GM21786 (cell line): ENCODE data around the gene DICER1.
"Not testable (repeated sequence)": the region's sequence is repeated elsewhere in the genome, so short reads cannot be mapped to it uniquely, and the experiment has no call there.

ENCODE experiments used
- ATAC-seq: cut with Tn5 transposase; IDR thresholded peaks from one replicate; pipeline ENCODE4 v1.9.1; 2021; ENCODE audit not compliant: unreplicated experiment

Gene DICER1

DNA sequence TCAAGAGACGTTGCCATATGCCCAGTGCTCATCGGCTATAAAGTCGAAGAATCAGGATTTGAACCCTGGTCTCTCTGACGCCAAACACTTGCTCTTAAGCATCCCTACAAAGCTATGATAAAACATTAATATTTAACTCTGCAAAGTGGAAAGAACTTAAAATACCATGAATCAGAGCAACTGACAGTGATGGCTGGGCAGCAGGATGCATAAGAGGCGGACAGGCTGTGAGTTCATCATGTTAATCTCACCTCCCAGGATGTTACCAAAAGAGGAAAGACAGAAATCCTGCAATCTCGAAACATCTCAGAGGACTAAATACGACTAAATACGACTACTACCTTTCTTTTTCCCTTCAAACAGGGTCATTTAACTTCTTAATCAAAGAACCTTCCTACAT is 5.8 kb downstream of the DICER1 start:
- ATAC-seq = no peak

DNA sequence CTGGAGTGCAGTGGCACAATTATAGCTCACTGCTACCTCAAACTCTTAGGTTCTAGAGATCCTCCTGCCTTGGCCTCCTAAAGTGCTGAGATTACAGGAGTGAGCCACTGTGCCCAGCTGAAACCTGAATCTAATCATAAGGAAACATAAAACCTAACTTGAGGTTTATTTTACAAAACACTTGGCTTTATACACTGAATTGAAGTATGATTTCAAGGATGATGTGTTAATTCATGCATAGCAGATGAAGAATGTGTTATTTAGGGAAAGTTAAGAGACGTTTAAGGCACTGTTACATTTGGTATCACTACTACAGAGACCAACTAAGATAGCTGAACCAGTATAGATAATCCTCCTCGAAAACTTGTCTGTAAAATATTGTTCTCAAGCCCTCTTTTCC is 6.4 kb downstream of the DICER1 start:
- no peak for ATAC-seq

DNA sequence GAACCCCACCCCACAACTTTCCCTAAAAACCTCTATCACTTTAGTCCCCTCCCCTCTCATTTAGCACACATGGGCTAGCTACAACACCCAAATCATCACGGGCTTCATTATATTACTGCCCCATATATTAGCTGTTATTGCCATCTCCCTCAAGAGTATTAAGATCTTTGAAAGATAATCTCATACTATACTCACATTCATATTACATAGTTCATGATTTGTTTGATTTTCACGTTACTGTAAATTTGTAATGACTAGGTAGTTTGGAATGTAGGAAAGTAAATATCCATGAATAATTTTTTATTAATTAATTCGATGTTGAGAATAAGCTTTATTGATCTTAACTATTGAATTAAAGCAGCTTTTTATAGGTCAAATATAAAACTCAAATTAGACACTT is 7.9 kb downstream of the DICER1 start:
- ATAC-seq = no peak

DNA sequence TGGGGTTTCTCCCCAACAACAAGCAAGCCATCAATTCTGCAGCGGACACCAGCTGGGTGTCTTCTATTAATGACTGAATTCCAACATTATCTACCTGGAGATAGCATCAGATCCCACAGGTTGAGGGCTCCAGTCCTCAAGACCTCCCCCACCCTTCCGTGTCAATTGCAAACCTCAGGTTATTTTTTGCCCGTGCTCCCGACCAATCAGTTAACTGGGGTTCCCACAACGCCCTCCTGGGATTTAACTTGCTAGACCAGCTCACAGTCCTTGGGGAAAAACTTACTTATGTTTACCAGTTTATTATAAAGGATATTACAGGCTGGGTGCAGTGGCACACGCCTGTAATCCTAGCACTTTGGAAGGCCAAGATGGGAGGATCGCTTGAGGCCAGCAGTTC is 9.7 kb downstream of the DICER1 start:
- no peak for ATAC-seq

DNA sequence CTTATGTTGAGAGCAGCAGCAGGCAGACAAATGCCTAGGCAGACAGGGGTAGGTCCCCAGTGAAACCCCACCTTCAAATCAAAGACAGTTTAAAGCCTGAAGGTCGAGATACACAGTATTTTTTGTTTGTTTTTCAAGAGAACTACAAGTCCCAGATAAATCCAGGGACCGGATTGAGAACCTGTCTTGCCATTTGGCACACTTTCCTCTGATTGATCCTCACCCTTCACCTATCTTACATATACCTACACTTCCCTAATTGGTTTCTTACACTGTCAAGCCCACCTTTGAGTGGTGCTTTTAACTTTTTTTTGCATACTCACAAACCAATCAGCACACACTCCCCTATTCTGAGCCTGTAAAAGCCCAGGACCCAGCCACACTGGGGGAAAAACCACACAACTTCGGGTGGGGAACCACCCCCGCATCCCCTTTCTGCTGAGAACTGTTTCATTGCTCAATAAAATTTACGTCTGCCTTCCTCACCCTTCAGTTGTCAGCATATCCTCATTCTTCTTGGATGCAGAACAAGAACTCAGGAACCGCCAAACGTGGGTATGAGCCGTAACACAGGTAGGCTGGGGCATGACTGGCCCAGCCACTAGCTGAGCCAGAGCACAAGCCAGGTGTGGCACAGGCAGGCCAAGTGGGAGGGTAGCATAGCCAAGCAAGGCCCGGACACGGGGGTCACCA is 11.1 kb downstream of the DICER1 start:
- no peak for ATAC-seq

DNA sequence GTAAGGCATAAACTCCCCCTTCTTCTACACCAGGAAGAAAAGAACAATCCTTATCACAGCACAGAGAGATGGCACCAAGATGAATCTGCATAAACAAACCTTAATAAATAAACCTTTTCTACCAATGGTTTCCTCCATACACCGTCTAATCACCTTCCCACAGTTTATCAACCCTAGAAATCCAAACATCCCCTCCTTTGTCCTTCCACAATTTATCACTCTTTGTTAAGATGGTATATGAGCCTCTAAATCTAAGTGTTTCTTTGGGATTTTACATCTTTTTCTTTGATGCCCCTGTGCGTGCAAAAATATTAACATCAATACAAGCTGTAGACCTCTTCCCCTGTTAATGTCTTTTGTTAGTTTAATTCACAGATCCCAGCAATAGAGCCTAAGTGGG is 12.5 kb downstream of the DICER1 start:
- ATAC-seq = no peak

DNA sequence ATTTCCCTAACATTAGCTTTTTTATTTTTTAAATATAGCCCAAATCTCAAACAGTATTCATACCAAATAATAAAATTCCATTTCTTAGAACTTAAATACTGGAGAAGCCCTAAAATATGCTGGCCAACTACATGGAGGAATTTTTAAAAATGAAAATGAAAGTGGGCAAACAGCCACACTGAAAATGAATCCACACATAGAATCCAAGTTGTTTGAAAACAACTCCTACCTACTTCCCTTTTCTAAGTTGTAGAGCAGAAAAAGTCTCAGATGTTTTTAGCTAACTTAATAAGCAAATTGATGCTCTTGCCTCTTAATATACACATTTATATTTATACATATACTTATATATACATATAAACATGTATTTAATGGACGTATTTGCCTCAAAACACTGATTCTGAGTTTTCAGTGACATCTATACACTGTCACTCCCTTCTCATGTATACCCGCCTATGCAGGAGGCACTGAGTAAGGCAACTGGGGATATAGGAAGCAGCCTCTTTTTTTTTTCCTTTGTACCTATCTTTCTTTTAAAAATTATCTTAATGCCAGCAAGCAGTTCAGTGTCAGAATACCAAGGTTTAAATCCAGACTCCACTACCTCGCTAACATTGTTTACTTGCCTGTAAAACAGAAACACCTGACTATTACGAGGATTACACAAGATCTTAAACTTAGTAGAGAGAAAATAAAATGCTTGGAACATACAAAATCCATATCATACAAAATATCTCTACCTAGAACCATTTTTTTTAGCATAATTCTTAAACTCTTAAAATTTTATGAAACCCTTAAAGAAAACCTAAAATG is 13.3 kb downstream of the DICER1 start:
- ATAC-seq = no peak

DNA sequence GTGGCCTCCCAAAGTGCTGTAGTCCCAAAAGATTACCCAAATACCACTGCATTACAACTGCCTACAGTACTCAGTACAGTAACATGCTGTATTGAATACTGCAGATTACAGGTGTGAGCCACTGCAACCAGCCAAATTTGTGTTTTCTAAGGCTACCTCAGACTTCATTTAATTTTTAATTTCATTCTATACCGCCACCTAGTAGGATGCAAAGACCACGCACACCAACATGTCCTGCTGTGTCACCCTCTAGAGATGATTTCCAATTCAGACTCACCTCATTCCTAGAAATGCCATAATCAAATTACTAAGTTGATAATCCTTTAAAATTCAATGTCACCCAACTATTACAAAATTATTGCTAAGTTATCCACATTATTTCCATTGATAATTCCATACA is 15.1 kb downstream of the DICER1 start:
- no peak for ATAC-seq

DNA sequence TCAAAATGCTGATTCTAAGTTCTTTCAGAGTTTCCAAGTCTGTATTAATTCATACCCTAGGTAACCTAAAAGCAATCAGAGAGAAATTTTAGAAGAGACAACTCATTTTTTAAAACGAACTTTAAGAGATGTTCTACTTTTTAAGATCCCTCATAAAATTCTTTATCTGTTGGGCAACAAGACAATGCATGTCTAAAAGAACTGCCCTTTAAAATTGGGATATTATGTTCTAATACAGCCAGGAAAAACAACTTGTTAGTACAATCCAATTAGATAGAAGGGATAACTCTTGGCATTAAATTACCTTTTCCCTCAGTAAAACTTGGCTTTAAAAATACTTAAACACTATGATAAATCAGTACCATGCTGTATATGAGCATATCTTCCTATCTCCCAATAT is 15.6 kb downstream of the DICER1 start:
- ATAC-seq = no peak

DNA sequence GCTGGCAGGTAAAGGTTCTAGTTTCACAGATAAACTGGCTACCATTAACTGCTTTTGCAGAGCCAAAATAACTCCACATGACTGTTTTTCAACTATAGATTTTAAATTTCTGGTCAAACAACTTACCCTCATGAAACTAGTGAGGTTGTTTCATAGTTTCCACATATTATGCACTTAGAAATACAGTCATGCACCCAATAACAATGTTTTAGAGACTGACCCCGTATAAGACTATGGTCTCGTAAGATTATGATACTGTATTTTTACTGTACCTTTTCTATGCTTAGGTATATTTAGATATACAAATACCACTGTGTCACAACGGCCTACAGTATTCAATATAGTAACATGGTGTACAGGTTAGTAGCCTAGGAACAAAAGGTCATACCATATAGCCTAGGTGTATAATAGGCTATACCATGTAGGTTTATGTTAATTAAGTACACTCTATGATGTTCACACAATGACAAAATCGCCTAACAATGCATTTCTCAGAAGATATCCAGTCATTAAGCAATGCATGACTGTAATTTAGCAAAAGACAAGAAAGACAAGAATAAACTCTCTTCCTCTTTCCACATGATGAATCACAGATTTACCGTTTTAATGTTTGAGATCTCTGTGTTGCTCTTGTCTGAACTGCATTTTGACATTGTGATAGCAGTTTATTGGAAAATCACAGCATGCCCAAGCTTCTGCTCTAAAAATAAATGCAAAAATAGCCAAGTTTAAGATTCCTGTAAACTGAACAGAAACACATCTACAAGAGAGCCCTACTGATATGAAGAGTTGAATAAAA is 17.1 kb downstream of the DICER1 start:
- ATAC-seq = peak; percentile 38

DNA sequence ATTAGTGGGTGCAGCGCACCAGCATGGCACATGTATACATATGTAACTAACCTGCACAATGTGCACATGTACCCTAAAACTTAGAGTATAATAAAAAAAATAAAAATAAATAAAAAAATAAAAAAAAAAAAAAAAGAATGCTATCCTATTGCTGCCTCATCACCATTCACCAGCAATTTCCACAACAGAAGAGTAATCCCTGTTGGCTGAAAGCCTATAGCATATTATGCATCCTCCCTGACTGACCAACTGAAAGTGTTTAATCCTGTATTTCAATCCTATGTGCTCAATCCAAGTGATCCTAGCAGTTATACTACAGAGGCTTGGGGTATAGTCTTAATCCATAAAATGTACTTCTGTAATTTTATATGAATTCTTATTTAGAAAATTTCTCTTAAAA is 18.5 kb downstream of the DICER1 start:
- no peak for ATAC-seq

DNA sequence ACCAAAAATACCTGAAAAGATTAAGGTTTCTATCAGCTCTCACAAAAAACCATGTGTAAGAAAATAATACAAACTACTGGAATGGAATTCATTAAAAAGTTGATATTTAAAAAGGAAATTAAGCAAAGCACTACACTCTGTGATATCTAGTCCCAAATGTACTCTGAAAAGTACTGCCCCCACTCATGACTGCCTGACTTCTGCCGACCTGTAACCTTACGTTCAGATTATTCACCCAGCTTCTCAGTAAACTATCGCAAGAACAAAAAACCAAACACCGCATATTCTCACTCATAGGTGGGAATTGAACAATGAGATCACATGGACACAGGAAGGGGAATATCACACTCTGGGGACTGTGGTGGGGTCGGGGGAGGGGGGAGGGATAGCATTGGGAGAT is 18.9 kb downstream of the DICER1 start:
- ATAC-seq = not testable (repeated sequence)

DNA sequence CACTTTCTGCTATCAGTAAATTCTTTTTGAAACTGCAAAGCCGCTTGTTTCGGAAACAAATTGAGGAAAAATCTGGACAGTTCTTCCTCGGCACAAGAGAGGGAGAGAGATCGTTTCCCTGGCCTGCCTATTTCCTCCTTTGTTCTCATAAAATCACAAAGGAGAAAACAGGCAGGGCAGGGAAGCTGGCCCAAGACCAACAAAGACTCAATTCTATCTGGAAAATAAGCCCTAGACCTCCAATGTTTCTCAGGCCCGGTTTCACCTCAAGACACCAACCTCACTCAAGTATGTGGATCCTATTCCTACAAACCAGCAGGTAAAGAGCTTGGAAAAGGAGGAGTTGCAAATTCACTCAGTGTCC is 19.5 kb downstream of the DICER1 start:
- ATAC-seq = no peak

DNA sequence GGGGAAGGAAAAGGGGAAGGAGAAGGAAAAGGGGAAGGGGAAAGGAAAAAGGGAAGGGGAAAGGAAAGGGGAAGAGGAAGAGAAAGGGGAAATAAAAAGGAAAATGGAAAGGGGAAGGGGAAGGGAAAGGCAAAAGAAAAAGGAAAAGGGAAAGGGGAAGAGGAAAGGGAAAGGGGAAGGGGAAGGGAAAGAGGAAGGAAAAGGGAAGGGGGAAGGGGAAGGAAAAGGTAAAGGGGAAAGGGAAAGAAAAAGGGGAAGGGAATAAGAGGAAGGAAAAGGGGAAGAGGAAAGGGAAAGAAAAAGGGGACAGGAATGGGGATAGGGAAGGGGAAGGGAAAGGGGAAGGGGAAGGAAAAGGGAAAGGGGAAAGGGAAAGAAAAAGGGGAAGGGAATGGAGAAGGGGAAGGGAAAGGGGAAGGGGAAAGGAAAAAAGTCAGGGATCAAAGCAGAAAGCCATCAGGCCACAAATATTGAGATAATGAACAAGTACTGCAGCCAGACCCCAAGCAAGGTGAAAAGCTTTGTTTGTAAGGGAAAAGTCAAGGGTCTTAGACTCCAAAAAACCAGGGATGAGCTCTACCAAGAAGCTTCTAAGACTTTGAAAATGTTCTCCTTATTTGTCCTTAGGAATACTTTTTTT is 20.0 kb downstream of the DICER1 start:
- no peak for ATAC-seq

DNA sequence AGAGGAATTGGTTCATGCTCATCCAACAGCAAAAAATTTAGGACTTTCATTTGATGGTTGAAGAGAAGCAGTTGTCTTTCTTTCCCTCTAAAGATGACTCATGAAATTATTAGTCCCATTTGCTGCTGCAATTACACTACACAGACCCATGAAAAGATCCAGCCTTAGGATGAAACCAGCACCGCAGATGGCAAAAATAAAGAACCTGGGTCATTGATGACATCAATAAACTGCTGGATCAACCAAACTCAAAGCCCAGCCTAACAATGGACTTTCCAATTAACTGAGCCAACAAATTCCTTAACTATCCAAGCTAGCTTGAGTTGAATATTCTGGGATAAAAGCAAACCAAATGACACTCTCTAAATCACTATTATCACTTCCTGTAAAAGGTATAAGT is 20.7 kb downstream of the DICER1 start:
- no peak for ATAC-seq

DNA sequence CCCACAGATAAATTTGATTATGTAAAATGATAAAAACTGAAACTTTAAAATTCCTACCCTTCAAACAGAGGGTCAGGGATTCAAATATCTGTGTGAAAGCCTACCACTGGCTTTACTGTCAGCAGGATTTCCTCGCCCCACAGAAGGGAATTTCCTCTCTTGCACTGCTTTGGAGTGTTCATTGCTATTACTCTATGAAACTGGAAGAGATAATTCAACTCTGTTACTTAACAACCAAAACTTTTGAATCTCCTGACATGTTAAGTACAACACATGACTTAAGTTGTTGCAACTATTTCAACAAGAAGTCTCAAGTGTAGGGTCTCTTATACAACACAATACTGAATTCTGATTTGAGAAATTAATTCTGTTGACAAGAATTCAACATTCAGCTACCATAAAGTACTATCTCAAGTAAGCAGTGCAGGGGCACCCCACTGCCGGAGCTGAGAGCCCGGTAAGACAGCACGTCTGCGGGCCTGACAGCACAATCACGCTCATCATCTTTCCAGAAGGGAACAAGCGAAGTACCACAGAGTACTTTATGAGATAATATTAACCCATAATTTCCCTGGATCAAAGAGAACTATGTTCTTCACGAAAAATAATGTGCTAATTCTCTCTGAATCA is 22.9 kb downstream of the DICER1 start:
- peak; percentile 58 for ATAC-seq

DNA sequence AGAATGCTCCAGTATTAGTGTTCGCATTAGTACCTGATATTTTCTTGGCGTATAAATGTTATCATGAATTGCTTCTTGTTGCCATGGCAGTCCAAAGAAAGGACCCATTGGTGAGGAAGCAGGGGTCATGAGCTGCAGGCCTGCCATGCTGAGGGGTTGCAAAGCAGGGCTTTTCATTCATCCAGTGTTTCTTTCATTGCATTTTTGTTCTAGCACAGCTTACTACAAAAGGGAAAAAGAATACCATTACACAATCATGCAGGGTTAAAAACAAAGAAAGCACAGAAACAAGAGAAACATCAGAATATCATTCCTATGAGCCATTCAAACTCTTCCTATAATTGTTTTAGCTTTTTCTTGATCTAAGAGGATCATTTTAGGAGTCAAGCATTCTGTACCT is 24.0 kb downstream of the DICER1 start:
- no peak for ATAC-seq

DNA sequence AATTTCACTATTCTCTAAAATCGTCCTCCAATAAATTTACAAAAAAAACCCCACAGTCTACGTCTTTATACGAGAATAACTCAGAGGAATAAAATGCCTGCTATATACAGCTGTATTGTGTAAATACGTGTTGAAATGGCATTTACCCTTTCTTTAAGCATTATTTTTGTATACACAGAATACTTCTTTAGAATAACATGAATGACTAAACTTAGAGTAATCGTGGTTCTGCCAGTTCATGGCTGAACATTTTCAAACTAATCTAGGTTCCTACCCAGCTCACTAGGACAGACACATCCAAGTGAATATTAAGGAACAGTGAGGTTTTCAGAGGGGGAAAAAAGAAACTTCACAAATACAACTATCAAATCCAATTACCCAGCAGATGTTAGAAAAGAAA is 24.6 kb downstream of the DICER1 start:
- ATAC-seq = no peak

DNA sequence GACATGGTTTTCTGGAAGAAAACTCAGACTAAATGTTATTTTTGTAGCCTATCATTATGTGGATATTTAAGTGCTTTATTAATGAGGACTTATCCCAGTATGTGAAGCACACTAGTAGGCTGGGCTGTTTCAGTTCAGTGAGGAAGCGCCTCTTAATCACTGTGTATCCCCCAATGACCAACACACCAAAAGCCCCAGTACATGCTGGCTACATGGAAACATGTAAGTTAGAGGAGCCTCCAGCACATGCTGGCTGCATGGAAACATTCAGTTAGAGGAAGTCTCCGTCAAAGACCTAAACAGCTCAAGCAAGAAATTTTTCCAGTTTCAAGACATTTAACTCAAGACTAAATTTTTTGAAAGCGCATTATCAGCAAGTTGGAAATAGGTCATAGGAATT is 26.8 kb downstream of the DICER1 start:
- ATAC-seq = no peak

DNA sequence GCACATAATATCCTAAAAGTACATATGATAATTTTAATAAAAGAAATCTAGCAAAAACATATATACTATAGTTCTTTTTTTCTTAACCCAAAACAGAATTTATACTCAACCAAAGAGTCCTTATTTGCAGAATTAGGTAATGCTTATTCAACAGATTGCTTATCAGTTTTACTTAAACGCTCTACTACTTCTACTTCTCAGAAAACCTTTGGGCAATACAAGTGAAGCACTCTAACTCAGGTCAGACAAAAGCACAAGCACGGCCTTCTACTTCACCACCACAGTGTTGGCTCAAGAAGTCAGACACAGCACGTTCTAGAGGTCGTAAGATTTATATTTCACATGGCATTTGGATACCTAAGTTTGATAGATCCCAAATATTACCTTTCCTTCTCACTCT is 29.2 kb downstream of the DICER1 start:
- ATAC-seq = no peak

DNA sequence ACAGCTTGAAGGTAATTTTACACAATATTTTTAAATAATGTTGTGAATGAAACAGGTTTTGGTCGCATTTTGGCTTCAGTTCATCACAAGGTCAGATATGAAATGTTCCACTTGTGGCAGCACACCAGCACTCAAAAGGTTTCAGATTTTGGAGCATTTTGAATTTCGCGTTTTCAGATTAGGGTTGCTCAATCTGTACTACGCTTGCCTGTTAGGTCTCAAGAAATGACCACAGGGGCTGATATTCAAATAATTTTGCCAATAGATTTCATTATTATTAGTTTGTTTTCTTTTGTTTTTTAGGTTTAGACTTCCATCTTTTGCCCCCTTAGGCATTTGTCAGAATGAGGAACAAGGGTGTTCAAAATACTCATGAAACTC is 29.8 kb downstream of the DICER1 start:
- ATAC-seq = no peak
